ENCODE results near the gene MTHFR.

DNA sequence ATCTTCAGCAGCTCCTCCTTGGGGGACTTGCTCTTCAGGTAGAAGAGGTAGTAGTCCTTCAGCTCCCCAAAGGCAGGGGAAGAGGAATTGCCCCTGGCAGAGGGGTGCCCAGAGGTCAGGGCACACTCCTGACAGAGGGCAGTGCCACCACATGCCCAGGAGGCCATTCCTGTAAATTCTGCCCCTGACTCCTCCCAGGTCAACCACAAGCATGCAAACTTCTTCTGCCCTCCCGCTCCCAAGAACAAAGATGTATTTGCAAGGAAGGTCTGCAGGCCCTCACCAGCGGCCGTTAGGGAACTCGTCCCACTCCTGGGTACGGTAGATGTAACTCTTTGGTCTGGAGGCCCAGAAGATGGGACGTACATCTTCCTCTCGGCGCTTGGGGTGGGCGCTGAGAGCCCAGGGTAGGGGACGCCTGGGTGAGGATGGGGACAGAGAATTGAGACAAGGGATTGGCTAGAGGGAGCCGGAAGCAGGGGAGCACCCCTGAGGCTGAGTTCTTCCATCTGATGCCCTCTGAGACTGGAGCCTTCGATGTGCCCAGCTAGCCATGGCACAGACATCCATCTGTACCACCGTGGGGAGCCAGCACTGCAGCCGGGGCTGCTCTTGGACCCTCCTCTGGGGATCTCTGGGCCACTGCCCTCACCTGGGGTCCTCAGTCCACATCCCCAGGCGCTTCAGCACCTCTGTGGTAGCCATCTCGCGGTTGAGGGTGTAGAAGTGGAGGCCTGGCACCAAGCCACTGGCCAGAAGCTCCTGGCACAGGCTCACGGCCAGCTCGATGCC is 11.1 kb downstream of the MTHFR start:
- no peak for TF ChIP-seq EZH2 (IDR thresholded peaks at IDR 0.05; ENCODE audit: borderline replicate concordance, low read length)
- TF ChIP-seq, protein P1, sequence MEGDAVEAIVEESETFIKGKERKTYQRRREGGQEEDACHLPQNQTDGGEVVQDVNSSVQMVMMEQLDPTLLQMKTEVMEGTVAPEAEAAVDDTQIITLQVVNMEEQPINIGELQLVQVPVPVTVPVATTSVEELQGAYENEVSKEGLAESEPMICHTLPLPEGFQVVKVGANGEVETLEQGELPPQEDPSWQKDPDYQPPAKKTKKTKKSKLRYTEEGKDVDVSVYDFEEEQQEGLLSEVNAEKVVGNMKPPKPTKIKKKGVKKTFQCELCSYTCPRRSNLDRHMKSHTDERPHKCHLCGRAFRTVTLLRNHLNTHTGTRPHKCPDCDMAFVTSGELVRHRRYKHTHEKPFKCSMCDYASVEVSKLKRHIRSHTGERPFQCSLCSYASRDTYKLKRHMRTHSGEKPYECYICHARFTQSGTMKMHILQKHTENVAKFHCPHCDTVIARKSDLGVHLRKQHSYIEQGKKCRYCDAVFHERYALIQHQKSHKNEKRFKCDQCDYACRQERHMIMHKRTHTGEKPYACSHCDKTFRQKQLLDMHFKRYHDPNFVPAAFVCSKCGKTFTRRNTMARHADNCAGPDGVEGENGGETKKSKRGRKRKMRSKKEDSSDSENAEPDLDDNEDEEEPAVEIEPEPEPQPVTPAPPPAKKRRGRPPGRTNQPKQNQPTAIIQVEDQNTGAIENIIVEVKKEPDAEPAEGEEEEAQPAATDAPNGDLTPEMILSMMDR (IDR thresholded peaks at IDR 0.05; ENCODE audit: low read length), result no peak
